Lower leg skin (tissue), 4 donors: ENCODE measurements around the gene ARHGEF6. TPM values are rescaled to one million over a fixed set of nuclear protein-coding genes. Genes with fewer than 3 reads are reported as not detected.

Source experiments
- DNase-seq, 2 donors: peaks; one replicate each; pipeline ENCODE4 v3.0.0-alpha.2; 2019; ENCODE audit warnings: low spot score in 2 of 2
- H3K4me3 ChIP-seq: fragments of 200-600 bp; sonication (generic); 2 replicates; pipeline ENCODE4 v1.5.1; 2017; ENCODE audit warnings: mild to moderate bottlenecking, low read depth; ENCODE audit not compliant: poor library complexity, severe bottlenecking
- CTCF ChIP-seq, 3 donors: fragments of 450-650 bp; IDR thresholded peaks; one replicate each; pipeline ENCODE4 v1.5.1; 2016; ENCODE audit warnings: antibody characterized with exemption in 3 of 3, mild to moderate bottlenecking in 3 of 3, moderate library complexity in 2 of 3
- POLR2A ChIP-seq, 2 donors: fragments of 450-650 bp; IDR thresholded peaks; one replicate each; pipeline ENCODE4 v1.6.1; 2016 to 2017; ENCODE audit warnings: antibody characterized with exemption in 2 of 2, mild to moderate bottlenecking in 1 of 2, moderate library complexity in 1 of 2
- WGBS, 2 donors: methylation state at CpG; one replicate each; pipeline ENCODE4 v1.1.5; 2018; 5-methylcytosine and 5-hydroxymethylcytosine counted together
- intact Hi-C: fragments of 100-400 bp; cut with DNase I; formaldehyde crosslinking; loops from one replicate; pipeline ENCODE4 v1.15.0; 2023; ENCODE audit warnings: low total_unique reads
- total RNA-seq, 4 donors: library from RNA; depleted of rRNA; stranded (reverse); fragments of >200 nt; gene quantifications; one replicate each; pipeline ENCODE4 v1.1.0, GENCODE V29; 2016

Gene ARHGEF6
- total RNA-seq, 4 donors from 2014 or later = 5.8 to 9.6 (median 7.9) TPM

- intact Hi-C loops = no loop called here
- H3K4me3 ChIP-seq = no peak overlapping the region
- WGBS, 2 donors = 82 to 94% methylated on average over 4 of the region's 4 CpGs
- no peak for DNase-seq
- no peak for TF ChIP-seq POLR2A (IDR thresholded peaks at IDR 0.05)
- no peak for TF ChIP-seq CTCF (IDR thresholded peaks at IDR 0.05)
These were observed 153.3 kb downstream of the ARHGEF6 start for GRCh38 chrX:136627409-136627808.

- no peak overlapping the region for H3K4me3 ChIP-seq
- DNase-seq = no peak
- WGBS, 2 donors = 71 to 89% methylated on average over 1 of the region's 1 CpG
- TF ChIP-seq CTCF (IDR thresholded peaks at IDR 0.05) (no peak), POLR2A (IDR thresholded peaks at IDR 0.05) (no peak)
- intact Hi-C loops = no loop called here
These were observed 153.8 kb downstream of the ARHGEF6 start for GRCh38 chrX:136626891-136627290.

GRCh38 chrX:136626237-136626636 lies 154.5 kb downstream of the ARHGEF6 start:
- no peak for DNase-seq
- H3K4me3 ChIP-seq = no peak overlapping the region
- intact Hi-C loops = no loop called here
- TF ChIP-seq POLR2A (IDR thresholded peaks at IDR 0.05) (no peak), CTCF (IDR thresholded peaks at IDR 0.05) (no peak)
- whole genome bisulfite sequencing, 2 donors = 43 to 83% methylated on average over 2 of the region's 2 CpGs

- TF ChIP-seq POLR2A (IDR thresholded peaks at IDR 0.05) (no peak), CTCF (IDR thresholded peaks at IDR 0.05) (no peak)
- intact Hi-C loops = no loop called here
- H3K4me3 ChIP-seq = no peak overlapping the region
- DNase-seq = no peak
- WGBS, 2 donors = 50 to 81% methylated on average over 1 to 2 of the region's 2 CpGs
These were observed 155.5 kb downstream of the ARHGEF6 start for GRCh38 chrX:136625246-136625645.

GRCh38 chrX:136623396-136623795 lies 157.3 kb downstream of the ARHGEF6 start:
- TF ChIP-seq CTCF (IDR thresholded peaks at IDR 0.05) = no peak
- no peak for TF ChIP-seq POLR2A (IDR thresholded peaks at IDR 0.05)
- H3K4me3 ChIP-seq = no peak overlapping the region
- DNase-seq = no peak
- 75 to 92% methylated on average over 1 of the region's 1 CpG for WGBS, 2 donors
- intact Hi-C loops = no loop called here

GRCh38 chrX:136622568-136622967 lies 158.2 kb downstream of the ARHGEF6 start:
- intact Hi-C loops = no loop called here
- no peak for TF ChIP-seq POLR2A (IDR thresholded peaks at IDR 0.05)
- DNase-seq = no peak
- 92 to 94% methylated on average over 4 of the region's 4 CpGs for WGBS, 2 donors
- H3K4me3 ChIP-seq = no peak overlapping the region
